Breast epithelium (tissue), 3 donors: ENCODE results near the gene MRPS12.

Experiments used
- CTCF ChIP-seq, 3 donors: fragments of 450-650 bp; IDR thresholded peaks; one replicate each; pipeline ENCODE4 v1.5.1; 2016 to 2017; ENCODE audit warnings: antibody characterized with exemption in 3 of 3, mild to moderate bottlenecking in 3 of 3, moderate library complexity in 3 of 3
- POLR2AphosphoS5 ChIP-seq, 3 donors: sonication (generic); formaldehyde crosslinking; IDR thresholded peaks; one replicate each; pipeline ENCODE4 v1.6.1; 2017; ENCODE audit warnings: antibody characterized with exemption in 3 of 3

GRCh38 chr19:38977445-38978325, 46.9 kb downstream of the MRPS12 start:
- no peak for TF ChIP-seq POLR2AphosphoS5 (IDR thresholded peaks at IDR 0.05)
- no peak for TF ChIP-seq CTCF (IDR thresholded peaks at IDR 0.05)
